Effector CD8-positive, alpha-beta T cell (primary cell): ENCODE results near the gene FXYD5.

Source experiments
- DNase-seq: peaks from one replicate; lab custom pipeline; 2025; lab: John Stamatoyannopoulos, UW
- total RNA-seq, 4 experiments: gene quantifications; one replicate each; lab custom pipeline; 2026; lab: John Stamatoyannopoulos, UW

FXYD5 gene, protein sequence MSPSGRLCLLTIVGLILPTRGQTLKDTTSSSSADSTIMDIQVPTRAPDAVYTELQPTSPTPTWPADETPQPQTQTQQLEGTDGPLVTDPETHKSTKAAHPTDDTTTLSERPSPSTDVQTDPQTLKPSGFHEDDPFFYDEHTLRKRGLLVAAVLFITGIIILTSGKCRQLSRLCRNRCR
- total RNA-seq, result 128 to 175 (median 135) reads per million in 4 experiments

DNA sequence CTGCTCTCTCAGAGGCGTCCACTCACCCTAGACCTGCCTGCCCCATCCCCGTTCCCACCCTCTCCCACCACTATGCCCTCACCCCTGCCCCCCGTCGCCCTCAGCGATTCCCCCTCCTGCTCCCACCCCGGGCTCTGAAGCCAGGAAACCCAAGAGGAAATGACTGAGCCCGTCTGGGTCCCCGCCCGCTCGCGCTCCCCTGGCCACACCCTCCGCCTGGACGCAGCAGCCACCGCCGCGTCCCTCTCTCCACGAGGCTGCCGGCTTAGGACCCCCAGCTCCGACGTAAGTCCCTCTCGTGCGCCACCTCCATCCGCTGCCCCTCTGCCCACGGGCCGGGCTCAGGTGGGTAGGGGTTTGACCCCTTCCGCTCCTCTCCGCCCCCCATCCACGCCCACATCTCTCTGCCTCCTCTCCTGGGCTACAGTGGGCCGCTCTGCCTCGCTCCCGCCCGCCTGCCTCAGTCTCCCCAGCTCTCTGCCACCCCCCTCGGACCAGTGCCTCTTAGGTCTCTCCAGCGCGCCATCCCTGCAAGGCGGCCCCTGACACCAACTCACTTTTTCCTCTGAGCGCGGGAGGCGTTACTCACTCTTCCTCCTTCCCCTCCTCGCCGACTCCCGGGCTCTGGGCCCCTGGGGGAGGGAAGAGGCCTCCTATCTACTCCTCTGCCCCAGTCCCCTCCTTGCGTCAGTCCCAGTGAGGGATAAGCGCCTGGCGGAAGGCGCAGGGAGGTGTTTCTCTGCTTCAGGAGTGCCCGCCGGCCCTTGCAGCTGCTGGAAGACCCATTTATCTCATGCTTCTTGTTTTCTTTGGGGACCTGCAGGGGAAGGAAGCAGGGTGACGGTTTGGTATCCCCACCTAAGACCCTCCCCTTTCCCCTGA is at the start of gene FXYD5:
Gene FXYD5 (plus strand): TSS at position 211 of the 882 bp plus-strand sequence. CDS start 816 bp downstream, outside the sequence.
- peak; percentile 44 for DNase-seq

- DNase-seq, result no peak
These were observed 49.5 kb upstream of the FXYD5 start for GRCh38 chr19:35105047-35105410.

DNA sequence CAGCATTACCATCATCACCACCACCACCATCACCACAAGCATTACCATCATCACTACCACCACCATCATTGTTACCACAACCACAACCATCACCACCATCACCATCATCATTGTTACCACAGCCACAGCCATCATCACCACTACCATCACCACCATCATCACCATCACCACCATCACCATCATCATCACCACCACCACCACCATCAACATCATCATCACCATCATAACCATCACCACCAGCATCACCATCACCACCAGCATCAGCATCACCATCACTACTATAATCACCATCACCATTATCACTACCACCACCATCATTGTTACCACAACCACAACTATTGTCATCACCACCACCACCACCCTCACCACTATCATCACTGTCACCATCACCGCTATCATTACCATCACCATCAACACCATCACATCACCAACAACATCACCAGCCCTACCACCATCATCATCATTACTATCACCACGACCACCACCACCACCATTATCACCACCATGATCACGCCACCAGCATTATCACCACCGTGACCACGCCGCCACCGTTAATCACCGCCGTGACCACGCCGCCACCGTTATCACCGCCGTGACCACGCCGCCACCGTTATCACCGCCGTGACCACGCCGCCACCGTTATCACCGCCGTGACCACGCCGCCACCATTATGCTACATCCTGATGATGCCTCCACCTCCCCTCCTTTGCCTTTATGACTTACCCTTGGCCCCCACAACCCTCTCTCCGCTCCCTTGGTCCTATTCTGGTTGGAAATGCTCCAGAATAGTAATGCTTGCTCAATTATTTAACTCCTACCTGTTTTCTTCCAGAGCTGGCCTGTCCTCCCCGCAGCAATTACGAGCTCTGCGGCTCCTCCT is 48.9 kb upstream of the FXYD5 start:
- no peak for DNase-seq

DNA sequence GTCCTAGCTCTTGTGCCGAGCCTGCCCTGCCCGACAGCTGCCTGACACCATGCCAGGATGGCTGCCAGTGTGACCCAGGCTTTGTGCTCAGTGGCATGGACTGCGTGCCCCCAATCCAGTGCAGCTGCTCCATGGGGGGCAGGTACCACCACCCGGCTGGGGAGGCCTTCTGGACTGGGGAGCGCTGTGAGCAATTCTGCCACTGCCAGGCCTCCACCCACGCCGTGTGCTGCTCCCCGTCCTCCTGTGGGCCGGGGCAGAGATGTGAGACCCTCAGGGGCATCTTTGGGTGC is 48.3 kb upstream of the FXYD5 start:
- DNase-seq, result no peak

DNA sequence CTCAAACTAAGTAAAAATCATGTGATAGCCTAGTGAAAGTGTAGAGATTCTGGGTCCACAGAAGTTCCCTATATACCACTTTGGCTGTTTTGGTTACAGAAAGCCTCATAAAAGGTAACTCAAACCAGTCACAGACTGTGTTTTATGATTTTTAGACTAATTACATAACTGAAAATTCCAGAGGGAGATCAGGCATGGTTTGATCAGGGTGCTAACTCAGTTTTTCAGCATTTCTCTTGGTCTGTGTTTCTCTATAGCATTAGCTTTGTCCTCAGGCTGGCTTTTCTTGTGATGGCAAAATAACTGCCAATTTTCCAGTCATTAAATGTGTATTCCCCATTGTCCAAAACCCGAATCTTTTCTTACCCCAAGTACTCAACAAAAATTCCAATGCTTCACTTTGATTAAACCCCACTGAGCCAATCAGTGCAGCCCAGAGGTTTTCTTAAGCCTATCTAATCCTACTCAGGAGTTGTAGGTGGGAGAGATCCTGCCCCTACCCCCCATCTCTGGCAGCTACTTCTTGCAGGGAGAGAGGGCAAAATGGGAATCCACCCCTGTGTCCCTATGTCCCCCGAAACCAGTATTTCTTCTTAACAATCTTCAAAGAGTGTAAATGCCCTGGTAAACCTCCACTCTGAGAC is 47.5 kb upstream of the FXYD5 start:
- DNase-seq, result no peak

DNA sequence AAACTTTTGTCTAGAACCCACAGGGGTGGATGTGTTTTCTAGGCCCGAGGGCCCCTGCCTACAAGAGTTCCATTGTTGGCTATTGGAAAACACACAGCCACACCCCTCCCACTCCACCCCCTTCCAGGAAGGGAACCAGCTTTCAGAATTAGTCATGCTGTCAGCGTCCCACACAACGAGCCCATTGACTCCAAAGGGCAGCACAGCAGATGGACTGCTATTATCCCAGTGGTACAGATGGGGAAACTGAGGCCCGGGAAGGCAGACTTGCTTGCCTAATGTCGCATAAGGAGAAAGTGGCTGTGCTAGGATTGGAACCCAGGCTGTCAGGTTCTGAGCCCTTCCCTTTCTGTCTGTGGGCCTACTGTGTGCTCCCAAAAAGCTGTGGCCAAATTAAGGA is 47.0 kb upstream of the FXYD5 start:
- DNase-seq, result no peak

- no peak for DNase-seq
These were observed 45.8 kb upstream of the FXYD5 start for GRCh38 chr19:35108730-35109129.

DNA sequence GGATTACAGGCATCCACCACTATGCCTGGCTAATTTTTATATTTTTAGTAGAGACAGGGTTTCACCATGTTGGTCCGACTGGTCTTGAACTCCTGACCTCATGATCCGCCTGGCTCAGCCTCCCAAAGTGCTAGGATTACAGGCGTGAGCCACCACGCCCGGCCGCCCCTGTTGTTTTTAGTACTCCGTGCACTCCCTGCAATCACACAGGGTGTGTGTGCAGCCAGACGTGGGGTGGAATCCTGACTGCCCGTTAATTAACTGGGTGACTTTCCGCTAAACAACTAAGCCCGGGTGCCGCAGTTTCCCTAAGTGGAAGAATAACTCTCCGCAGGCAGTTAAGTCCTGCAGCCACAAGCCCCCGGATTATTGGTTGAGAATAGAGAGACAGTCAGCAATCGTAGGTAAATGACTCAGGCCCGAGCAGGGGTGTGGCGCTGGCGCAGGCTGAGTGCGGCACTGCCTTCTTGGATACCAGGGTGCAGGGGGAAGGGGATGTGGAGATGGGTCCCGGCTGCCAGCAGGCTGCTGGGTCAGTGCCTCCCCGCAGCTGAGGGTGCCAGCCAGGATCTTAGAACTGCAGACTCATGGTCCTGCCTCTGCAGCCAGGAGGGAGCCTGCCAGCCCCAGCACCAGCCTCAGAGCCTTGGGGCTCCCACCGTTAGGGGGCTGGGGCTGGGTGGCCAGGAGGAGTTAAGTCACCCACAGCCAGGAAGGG is 45.0 kb upstream of the FXYD5 start:
- no peak for DNase-seq

DNA sequence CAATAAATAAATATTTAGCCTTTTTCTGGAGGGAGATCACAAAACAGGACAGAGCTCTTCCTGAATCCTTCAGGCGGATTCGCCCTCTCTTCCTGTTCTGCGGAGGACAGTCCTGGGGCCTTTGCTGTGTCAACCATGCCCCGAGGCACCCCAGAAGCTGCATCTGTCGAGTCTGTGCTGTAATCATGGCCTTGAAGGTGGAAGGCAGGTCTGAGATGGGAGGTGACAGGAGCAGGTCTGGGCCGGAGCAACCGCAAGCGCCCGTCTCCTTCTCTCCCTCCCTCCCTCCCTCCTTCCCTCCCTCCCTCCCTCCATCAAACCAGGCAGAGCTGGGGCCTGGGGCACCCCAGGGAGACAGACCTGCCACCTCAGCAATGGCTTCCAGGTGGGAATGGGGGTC is 43.6 kb upstream of the FXYD5 start:
- no peak for DNase-seq

DNA sequence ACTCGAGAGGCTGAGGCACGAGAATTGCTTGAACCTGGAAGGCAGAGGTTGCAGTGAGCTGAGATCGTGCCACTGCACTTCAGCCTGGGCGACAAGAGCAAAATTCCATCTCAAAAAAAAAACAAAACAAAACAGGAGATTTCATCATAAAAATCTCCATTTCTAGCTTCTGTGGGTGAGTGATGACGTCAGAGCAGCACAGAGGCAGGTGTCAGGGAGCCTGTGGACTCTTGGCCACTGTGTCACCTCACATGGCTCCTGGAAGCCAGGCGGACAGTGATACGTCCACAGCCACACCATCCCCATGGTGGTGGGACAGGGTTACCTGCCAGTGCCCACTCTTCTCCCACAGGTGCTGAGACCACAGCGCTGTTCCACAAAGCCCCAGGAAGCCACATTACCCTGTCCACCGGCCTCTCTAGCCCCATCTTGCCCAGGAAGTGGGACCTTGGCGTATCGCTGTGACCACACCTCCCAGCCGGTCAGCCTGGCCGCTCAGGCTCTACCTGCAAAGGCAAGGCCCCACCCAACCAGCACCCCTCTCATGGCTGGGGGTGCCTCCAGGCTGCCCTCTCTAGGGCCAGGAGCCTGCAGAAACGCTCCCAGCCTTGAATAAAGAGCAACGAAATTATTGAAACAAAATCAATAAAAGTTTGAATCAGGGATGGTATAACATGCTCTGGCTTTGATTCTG is 41.4 kb upstream of the FXYD5 start:
- no peak for DNase-seq

- DNase-seq, result peak; percentile 61
These were observed 40.0 kb upstream of the FXYD5 start for GRCh38 chr19:35114353-35115176.

DNA sequence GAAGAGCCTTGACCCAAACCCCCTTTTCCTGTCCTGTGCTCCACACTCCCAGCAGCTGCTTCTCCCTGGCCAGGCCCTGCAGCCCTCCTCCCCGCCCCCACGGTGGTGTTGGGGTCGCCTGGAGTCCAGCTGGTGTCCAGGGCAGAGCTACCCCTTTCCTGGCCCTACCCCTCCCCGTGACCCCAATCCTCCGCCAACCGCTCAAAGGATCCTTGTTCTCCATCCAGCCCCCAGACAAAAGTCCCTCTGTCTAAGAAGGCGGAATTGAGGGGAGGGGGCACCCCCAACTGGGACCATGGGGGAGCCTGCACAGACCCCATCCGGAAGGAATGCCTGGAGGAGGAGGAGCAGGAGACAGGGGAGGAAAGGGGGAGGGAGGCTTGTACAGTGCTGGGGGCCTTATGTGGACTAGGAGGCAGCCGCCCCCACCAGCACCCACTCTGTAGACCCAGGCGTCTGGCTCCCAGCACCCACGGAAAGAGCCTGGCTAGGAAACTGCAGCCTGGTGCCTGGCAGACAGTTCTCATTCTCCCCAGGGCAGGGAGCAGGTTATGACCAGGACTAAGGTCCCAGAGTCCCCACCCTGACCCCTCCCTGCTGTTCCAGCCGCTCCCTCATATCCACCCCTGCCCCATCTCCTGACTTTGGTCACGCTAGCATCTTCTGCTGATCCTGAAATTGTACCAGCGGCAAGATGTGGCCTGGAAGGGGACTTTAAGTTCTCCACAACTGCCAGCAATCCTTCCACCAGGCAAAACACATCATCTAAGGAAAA is 39.2 kb upstream of the FXYD5 start, which contains the start of gene FXYD3:
Gene FXYD3 (plus strand): TSS at position 647 of the 775 bp plus-strand sequence. CDS start 3,554 bp downstream, outside the sequence.
- no peak for DNase-seq

- no peak for DNase-seq
These were observed 38.3 kb upstream of the FXYD5 start for GRCh38 chr19:35116072-35116801.

DNA sequence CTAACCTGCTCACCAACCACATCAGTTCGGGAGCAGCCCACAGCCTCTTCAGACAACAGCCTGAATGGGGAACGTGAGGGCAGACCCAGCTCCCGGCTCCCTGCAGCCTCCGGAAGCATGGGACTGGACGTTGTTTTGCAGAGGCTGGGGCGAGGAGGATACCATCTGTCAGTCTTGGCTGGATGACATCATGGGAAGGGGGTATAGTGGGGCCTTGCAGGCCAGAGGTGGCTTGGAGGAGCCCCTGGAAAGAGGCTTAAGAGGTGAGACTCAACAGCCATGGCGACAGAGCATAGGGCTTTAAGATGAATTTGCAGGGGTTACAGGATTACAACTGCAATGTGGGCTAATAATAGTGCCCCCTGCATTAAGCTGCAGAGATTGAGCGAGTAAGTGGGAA is 37.4 kb upstream of the FXYD5 start:
- no peak for DNase-seq

DNA sequence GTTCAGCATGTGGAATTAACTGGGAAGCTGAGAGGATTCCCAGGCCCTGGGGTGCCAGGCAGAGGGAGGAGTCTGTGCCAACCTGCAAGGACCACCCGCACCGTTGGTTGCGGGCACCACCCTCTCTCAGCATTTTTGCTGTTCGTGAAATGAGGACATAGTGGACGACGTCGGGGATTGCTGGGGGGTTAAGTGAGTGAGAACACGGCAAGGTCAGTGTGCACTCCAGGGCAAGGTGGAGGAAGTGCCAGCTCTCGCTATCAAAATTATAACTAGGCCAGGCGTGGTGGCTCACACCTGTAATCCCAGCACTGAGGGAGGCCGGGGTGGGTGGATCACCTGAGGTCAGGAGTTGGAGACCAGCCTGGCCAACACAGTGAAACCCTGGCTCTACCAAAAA is 36.7 kb upstream of the FXYD5 start:
- DNase-seq, result no peak

DNA sequence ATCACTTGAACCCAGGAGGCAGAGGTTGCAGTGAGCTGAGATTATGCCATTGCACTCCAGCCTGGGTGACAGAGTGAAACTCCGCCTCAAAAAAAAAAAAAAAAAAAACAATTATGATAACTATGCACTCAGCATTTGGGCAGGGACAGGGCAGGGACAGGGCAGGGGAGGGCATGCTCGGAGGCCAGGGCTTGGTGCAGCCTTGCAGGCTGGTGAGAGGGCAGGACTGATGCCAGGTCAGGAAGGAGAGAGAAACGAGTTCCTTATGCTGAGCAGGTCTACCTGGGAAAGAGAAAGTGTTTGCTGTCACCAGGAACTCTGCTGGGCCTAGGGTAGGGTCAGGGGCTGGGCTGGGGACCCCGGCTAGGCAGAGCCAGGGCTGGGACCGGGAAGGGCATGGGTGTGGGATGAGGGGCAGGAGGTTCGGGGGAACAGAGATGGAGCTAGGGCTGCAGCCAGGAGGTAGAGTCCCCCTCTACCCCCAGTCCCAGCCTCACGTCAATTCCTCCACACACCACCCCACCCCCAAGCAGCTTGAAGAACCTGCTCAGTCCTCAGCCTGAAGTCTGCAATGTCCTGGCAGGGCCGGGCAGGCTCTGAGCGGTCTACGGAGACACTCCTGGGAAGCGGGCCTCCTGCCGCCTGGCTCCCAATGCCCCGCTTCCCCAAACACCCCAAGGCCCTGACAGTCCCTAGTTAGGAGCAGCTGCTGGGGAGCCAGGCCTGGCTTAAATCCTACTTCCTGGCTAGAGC is 36.1 kb upstream of the FXYD5 start:
- DNase-seq, result no peak

DNA sequence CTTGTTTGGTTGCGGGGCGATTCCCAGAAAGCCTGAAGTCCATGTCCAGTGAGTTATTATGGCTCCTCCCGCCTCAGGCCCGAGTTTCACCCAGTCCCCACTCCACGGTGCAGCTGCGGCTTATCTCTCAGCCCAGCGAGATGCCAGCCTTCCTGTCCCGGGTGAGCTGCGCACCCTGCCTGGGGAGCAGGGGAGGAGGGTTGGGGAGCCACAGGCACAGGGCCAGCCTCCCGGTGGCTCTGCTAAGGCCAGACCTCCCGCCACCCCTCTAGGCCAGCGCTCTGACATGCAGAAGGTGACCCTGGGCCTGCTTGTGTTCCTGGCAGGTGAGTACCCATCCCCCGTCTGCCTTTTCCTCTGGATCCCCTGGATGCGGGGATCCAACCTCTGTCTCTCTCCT is 35.4 kb upstream of the FXYD5 start:
- DNase-seq, result no peak
